Smooth muscle cell (in vitro differentiated cells): ENCODE measurements around the gene HIPK2. TPM values are rescaled to one million over a fixed set of nuclear protein-coding genes. Genes with fewer than 3 reads are reported as not detected.

ENCODE experiments used
- DNase-seq: peaks from one replicate; lab custom pipeline; 2025; ENCODE audit not compliant: unreplicated experiment; lab: John Stamatoyannopoulos, UW
- H2AFZ ChIP-seq: fragments of 200-600 bp; sonication (generic); 2 replicates; pipeline ENCODE4 v1.6.0; 2016; ENCODE audit warnings: antibody characterized with exemption, low read depth, mild to moderate bottlenecking
- H3F3A ChIP-seq: fragments of 200-600 bp; sonication (generic); 2 replicates; pipeline ENCODE4 v1.6.0; 2017; ENCODE audit warnings: antibody characterized with exemption, low read depth
- H3K27ac ChIP-seq: fragments of 200-600 bp; sonication (generic); 2 replicates; pipeline ENCODE4 v1.5.1; 2016; ENCODE audit warnings: low read depth, mild to moderate bottlenecking
- H3K27me3 ChIP-seq: fragments of 200-600 bp; sonication (generic); 2 replicates; pipeline ENCODE4 v1.6.1; 2016; ENCODE audit warnings: low read depth, mild to moderate bottlenecking
- H3K36me3 ChIP-seq: fragments of 200-600 bp; sonication (generic); 2 replicates; pipeline ENCODE4 v1.5.1; 2016; ENCODE audit warnings: low read depth
- H3K4me1 ChIP-seq: fragments of 200-600 bp; sonication (generic); 2 replicates; pipeline ENCODE4 v1.5.1; 2016; ENCODE audit warnings: low read depth
- H3K4me2 ChIP-seq: fragments of 200-600 bp; sonication (generic); 2 replicates; pipeline ENCODE4 v1.6.0; 2016; ENCODE audit warnings: mild to moderate bottlenecking
- H3K4me3 ChIP-seq: fragments of 200-600 bp; sonication (generic); 2 replicates; pipeline ENCODE4 v1.5.1; 2016; ENCODE audit warnings: mild to moderate bottlenecking
- H3K79me2 ChIP-seq: fragments of 200-600 bp; sonication (generic); 2 replicates; pipeline ENCODE4 v1.6.0; 2016; ENCODE audit warnings: low read depth, mild to moderate bottlenecking
- H3K9ac ChIP-seq: fragments of 200-600 bp; sonication (generic); 2 replicates; pipeline ENCODE4 v1.6.0; 2016; ENCODE audit warnings: low read depth
- H3K9me3 ChIP-seq: fragments of 200-600 bp; sonication (generic); replicated peaks from 2 replicates; pipeline ENCODE4 v1.5.1; 2016; ENCODE audit warnings: low read depth
- H4K20me1 ChIP-seq: fragments of 200-600 bp; sonication (generic); 2 replicates; pipeline ENCODE4 v1.6.0; 2016; ENCODE audit warnings: low read depth
- CTCF ChIP-seq: fragments of 200-600 bp; sonication (generic); IDR thresholded peaks from 2 replicates; pipeline ENCODE4 v1.5.1; 2017; ENCODE audit warnings: borderline replicate concordance, mild to moderate bottlenecking, antibody characterized with exemption; ENCODE audit not compliant: insufficient read depth, poor library complexity, severe bottlenecking
- WGBS: methylation state at CpG from one replicate; pipeline ENCODE4 v1.1.7; 2016; ENCODE audit warnings: low lambda C conversion rate; 5-methylcytosine and 5-hydroxymethylcytosine counted together
- polyA plus RNA-seq: library from polyadenylated mRNA; unstranded; fragments of >200 nt; fragmentation: Nextera tagmentation; extraction: Ambion mirVana; gene quantifications from 2 replicates; pipeline ENCODE4 v1.2.1, GENCODE V29; 2016
- total RNA-seq: library from RNA; depleted of rRNA; stranded (reverse); fragments of >200 nt; gene quantifications from 2 replicates; pipeline ENCODE4 v1.2.3, GENCODE V29; 2014

The HIPK2 gene
- total and polyA plus RNA-seq, 2 experiments from 2014 or later = 3.0 to 11.2 TPM

- TF ChIP-seq CTCF = no peak
- no peaks in the 10 kb centered on the region for H3F3A ChIP-seq
- no peaks in the 10 kb centered on the region for H3K36me3 ChIP-seq
- no peaks in the 10 kb centered on the region for H3K27me3 ChIP-seq
- no peak overlapping the region for H3K9ac ChIP-seq
- H3K4me3 ChIP-seq = no peak overlapping the region
- DNase-seq = no peak
- no peak overlapping the region for H2AFZ ChIP-seq
- H3K9me3 ChIP-seq = no peaks in the 10 kb centered on the region
- no peak overlapping the region for H3K4me2 ChIP-seq
- H3K27ac ChIP-seq = no peak overlapping the region
- WGBS = 97% methylated on average over 4 of the region's 5 CpGs
- peaks cover 4% of the 10 kb centered on the region for H3K4me1 ChIP-seq
- H4K20me1 ChIP-seq = peaks cover 62% of the 10 kb centered on the region
- no peaks in the 10 kb centered on the region for H3K79me2 ChIP-seq
Observed at GRCh38 chr7:139703487-139704307, 74.1 kb downstream of the HIPK2 start.

- Histone ChIP-seq H3K9ac (no peak overlapping the region), H3K36me3 (no peaks in the 10 kb centered on the region), H3K9me3 (no peaks in the 10 kb centered on the region), H3F3A (no peaks in the 10 kb centered on the region), H4K20me1 (peaks cover 58% of the 10 kb centered on the region), H3K79me2 (no peaks in the 10 kb centered on the region), H3K27me3 (no peaks in the 10 kb centered on the region), H2AFZ (no peak overlapping the region), H3K27ac (no peak overlapping the region), H3K4me2 (no peak overlapping the region), H3K4me1 (peaks cover 4% of the 10 kb centered on the region), H3K4me3 (no peak overlapping the region)
- no peak for TF ChIP-seq CTCF
- DNase-seq = no peak
- WGBS = 93% methylated on average over 10 of the region's 10 CpGs
Observed at GRCh38 chr7:139702811-139703486, 74.8 kb downstream of the HIPK2 start.

GRCh38 chr7:139702313-139702731, 75.5 kb downstream of the HIPK2 start:
- H3K79me2 ChIP-seq = no peaks in the 10 kb centered on the region
- WGBS = 80% methylated on average over 8 of the region's 8 CpGs
- no peak for DNase-seq

More at GRCh38 chr7:139702313-139702731, 75.5 kb downstream of the HIPK2 start:
- Histone ChIP-seq H2AFZ (no peak overlapping the region), H3K27me3 (no peaks in the 10 kb centered on the region), H3K9ac (no peak overlapping the region), H3K36me3 (no peaks in the 10 kb centered on the region), H3K4me3 (no peak overlapping the region), H3K9me3 (no peaks in the 10 kb centered on the region), H3K4me1 (peaks cover 4% of the 10 kb centered on the region), H3F3A (no peaks in the 10 kb centered on the region), H3K4me2 (no peak overlapping the region), H3K27ac (no peak overlapping the region), H4K20me1 (peaks cover 60% of the 10 kb centered on the region)
- no peak for TF ChIP-seq CTCF
